ENCODE measurements around the gene ATP11A. TPM values are rescaled to one million over a fixed set of nuclear protein-coding genes. Genes with fewer than 3 reads are reported as not detected.

Gene ATP11A
- total RNA-seq (100 to 1,000 TPM in 5 of 9 donors, 10 to 100 TPM in 4; 51.4 to 146 (median 110) TPM), polyA plus RNA-seq (10 to 100 TPM; 20.5 to 91.2 TPM)
- long read RNA-seq, donor 1, transcript ATP11A-217 (1 exons, 3,542 nt), result major isoform, 12 of 48 reads
- long read RNA-seq, donor 1, partial matches to known transcripts, result 3 of 48 reads
- long read RNA-seq, donor 1, other reads (novel, unspliced or antisense), result 33 of 48 reads
- long read RNA-seq, donor 2, transcript ATP11A-217 (1 exons, 3,542 nt), result major isoform, 22 of 68 reads
- long read RNA-seq, donor 2, partial matches to known transcripts, result 1 of 68 reads
- long read RNA-seq, donor 2, other reads (novel, unspliced or antisense), result 45 of 68 reads
- long read RNA-seq, donor 3, transcript ATP11A-217 (1 exons, 3,542 nt), result major isoform, 30 of 53 reads
- long read RNA-seq, donor 3, partial matches to known transcripts, result 2 of 53 reads
- long read RNA-seq, donor 3, other reads (novel, unspliced or antisense), result 21 of 53 reads

DNA sequence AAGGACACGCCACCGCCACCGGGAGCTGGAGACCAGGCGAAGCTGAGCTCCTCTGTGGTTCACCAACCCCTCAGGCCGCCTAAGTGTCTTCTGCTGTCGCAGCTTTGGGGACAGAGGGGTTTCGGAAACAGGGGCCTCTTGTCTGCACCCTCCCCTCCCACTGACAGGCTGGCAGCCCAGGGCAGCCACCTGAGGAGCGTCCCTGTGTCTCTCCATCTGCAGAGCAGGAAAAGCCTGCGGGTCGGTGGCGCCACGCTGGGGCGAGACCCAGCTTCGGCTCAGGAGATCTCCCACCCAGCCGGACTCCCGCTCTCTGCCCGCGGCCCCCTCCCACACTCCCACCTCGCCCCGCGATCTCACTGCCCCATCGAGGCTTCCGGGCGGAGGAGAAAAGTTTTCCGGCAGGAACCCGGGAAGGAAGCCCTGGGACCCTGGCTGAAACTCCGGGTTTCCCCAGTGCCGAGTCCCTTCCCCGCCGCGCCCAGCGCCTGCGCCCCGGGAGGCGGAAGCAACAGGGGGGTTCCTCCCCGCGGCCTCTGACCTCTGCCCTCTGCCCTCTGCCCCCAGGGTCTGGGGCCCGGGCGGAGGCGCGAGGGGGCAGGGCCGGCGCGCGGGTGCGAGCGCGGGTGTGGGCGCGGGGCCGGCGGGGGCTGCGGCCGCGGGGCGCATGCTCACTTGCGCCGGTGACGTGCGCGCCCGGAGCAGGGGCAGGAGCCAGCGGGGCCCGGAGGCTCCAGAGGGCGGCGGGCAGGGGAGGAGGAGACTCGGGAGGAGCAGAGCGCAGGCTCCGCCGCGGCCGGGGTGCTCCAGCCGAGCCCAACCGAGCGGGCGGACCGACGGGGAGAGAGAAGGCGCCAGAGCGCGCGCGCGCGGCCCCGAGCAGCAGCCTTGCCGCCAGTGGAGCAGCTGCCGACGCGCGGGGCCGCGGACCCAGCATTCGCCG lies at the start of gene ATP11A:
ATP11A (plus strand) TSS at position 736 of the 943 bp plus-strand sequence. CDS start 379 bp downstream, outside the sequence.
- H3K4me1 ChIP-seq, result peaks cover 3 to 46% (median 34%) of the 10 kb centered on the region in 12 donors
- H3K36me3 ChIP-seq, result no peaks in the 10 kb centered on the region
- H3K27ac ChIP-seq, result peak within 1 kb of the TSS; percentile 89 to 98 (median 96)
- no peaks in the 10 kb centered on the region for H3K9me3 ChIP-seq
- 2 to 4% (median 2%) methylated on average over 39 to 95 of the region's 95 CpGs for WGBS, 4 donors
- intact Hi-C loops (cut with DNase I), result loop anchor here in 8 of 10 donors (1.0 to 10.0 kb wide), 11 partner anchors 21 to 185 kb away; no protein-coding TSS in a partner anchor
- no peaks in the 10 kb centered on the region for H3K27me3 ChIP-seq
- ATAC-seq (peak; percentile 84 to 93 (median 90)), DNase-seq (peak; percentile 93 to 97 (median 96))
- peak within 1 kb of the TSS; percentile 71 to 99 (median 95) for H3K4me3 ChIP-seq
- peak; percentile 87 to 98 for TF ChIP-seq POLR2A (IDR thresholded peaks at IDR 0.05)
- TF ChIP-seq, protein P1, sequence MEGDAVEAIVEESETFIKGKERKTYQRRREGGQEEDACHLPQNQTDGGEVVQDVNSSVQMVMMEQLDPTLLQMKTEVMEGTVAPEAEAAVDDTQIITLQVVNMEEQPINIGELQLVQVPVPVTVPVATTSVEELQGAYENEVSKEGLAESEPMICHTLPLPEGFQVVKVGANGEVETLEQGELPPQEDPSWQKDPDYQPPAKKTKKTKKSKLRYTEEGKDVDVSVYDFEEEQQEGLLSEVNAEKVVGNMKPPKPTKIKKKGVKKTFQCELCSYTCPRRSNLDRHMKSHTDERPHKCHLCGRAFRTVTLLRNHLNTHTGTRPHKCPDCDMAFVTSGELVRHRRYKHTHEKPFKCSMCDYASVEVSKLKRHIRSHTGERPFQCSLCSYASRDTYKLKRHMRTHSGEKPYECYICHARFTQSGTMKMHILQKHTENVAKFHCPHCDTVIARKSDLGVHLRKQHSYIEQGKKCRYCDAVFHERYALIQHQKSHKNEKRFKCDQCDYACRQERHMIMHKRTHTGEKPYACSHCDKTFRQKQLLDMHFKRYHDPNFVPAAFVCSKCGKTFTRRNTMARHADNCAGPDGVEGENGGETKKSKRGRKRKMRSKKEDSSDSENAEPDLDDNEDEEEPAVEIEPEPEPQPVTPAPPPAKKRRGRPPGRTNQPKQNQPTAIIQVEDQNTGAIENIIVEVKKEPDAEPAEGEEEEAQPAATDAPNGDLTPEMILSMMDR (IDR thresholded peaks at IDR 0.05), result peak in 3 of 12 donors; percentile 28 to 31 (median 30)

DNA sequence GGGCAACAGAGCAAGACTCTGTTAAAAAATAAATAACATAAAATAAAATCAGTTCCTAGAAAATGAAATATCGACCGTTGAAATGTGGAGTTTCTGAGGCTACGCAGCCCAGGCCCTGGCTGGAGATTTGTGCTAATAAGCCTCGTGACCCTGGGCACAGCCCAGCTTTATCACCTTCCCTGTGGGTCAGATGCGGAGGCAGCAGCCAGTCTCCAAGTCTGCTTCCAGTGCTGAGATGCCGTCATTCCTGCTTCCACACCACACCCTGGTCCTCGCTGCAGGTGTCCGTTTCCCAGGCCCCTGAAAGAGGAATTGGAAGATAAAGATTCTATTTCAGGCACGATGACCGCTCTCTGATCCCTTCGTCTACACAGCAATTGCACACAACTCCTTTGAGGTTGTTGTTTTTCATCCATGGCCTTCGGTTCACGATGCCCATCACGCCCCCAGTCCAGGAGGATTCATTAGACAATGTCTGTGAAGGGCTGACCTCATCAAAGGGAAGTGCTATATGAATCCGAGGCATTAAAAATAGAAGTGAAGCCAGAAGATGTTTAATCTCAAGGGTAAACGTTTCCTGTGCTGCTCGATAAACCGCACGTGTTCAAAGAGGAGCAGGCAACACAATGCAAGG lies 48.3 kb upstream of the ATP11A start:
- intact Hi-C loops (cut with DNase I), result loop anchor here in 8 of 10 donors (1.0 to 10.0 kb wide), 8 partner anchors 46 to 233 kb away; no protein-coding TSS in a partner anchor
- ATAC-seq, result peak in 1 of 4 donors; percentile 40
- TF ChIP-seq, protein P1 (IDR thresholded peaks at IDR 0.05), result no peak

DNA sequence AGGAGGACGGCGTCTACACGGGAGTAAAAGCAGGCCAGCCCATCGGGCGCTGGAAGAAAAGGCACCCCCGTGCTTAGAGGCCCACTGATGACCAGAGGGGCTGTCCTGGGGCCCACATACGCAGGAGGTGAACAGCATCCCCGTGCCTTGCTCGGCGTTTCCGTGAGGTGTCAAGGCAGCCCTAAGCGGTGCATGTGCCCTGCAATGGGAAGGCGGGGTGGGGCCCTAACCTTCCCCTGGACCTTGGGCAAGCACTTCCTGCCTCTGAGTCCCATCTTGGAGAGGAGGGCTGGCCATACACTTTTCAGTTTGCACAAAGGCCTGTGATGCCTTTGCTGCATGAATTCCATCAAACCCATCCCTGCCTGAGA lies 47.8 kb upstream of the ATP11A start:
- H3K4me3 ChIP-seq, result no peak overlapping the region
- TF ChIP-seq POLR2A (IDR thresholded peaks at IDR 0.05), result no peak
- TF ChIP-seq, protein P1 (IDR thresholded peaks at IDR 0.05), result no peak
- intact Hi-C loops (cut with DNase I), result loop anchor here in 7 of 10 donors (5.0 to 10.0 kb wide), 5 partner anchors 45 to 233 kb away; no protein-coding TSS in a partner anchor
- no peak for ATAC-seq
- peaks cover 0 to 18% (median 0%) of the 10 kb centered on the region in 12 donors for H3K4me1 ChIP-seq
- H3K9me3 ChIP-seq, result no peaks in the 10 kb centered on the region
- H3K36me3 ChIP-seq, result no peaks in the 10 kb centered on the region
- H3K27me3 ChIP-seq, result peaks cover 2 to 35% (median 17%) of the 10 kb centered on the region in 9 donors
- no peak for DNase-seq
- H3K27ac ChIP-seq, result no peak overlapping the region
- 76 to 91% (median 83%) methylated on average over 8 to 13 of the region's 13 CpGs for WGBS, 4 donors

More for the DNA sequence above, 48.3 kb upstream of the ATP11A start:
- 60 to 79% (median 66%) methylated on average over 19 of the region's 19 CpGs for WGBS, 4 donors
- Histone ChIP-seq H3K36me3 (no peaks in the 10 kb centered on the region), H3K4me3 (no peak overlapping the region), H3K9me3 (no peaks in the 10 kb centered on the region), H3K4me1 (peaks cover 0 to 18% (median 0%) of the 10 kb centered on the region in 12 donors), H3K27ac (no peak overlapping the region), H3K27me3 (peaks cover 2 to 40% (median 17%) of the 10 kb centered on the region in 9 donors)
- DNase-seq, result no peak
